ENCODE data around the gene PAFAH1B1. TPM values are rescaled to one million over a fixed set of nuclear protein-coding genes. Genes with fewer than 3 reads are reported as not detected.

PAFAH1B1 gene
- total RNA-seq, 5 donors from 2014 or later (not counting 1 experiment from before 2014, with no cell fraction given), result 113 to 133 (median 122) TPM

- H3K27ac ChIP-seq (ENCODE audit: low read length), result no peak overlapping the region
- Mint-ChIP-seq H3K27me3 (no peaks in the 10 kb centered on the region), H3K27ac (peak overlapping the region; percentile 39 to 80), H3K9me3 (no peaks in the 10 kb centered on the region), H3K4me1 (peaks cover 5 to 14% (median 13%) of the 10 kb centered on the region in 3 donors), H3K36me3 (peaks cover 14% of the 10 kb centered on the region), H3K4me3 (no peak overlapping the region)
- H3K36me3 ChIP-seq (ENCODE audit: control insufficient read depth in 2 of 2, extremely low read depth in 1 of 2, insufficient read depth in 1 of 2, low read length in 1 of 2), result peaks cover 6 to 36% of the 10 kb centered on the region in 2 donors
- DNase-seq, result peak in 1 of 35 experiments; percentile 14
- no peaks in the 10 kb centered on the region for H3K27me3 ChIP-seq (replicated peaks in 1 of 2; ENCODE audit: control insufficient read depth in 2 of 2, extremely low read depth in 1 of 2, insufficient read depth in 2 of 2, low read length in 1 of 2)
- no peak for ATAC-seq (replicated peaks in 1 of 4)
- H3K4me1 ChIP-seq (ENCODE audit: control insufficient read depth in 1 of 2, extremely low read depth in 1 of 2, insufficient read depth in 2 of 2, low read length in 2 of 2), result peaks cover 0 to 32% of the 10 kb centered on the region in 2 experiments
- H3K9me3 ChIP-seq, result no peaks in the 10 kb centered on the region
- ChIA-PET POLR2A (no interaction called here), CTCF (no interaction called here)
- WGBS (ENCODE audit: insufficient coverage), result 91% methylated on average over 4 of the region's 6 CpGs
- H3K4me3 ChIP-seq (ENCODE audit: control insufficient read depth in 1 of 2, extremely low read depth in 1 of 2, low read length in 1 of 2), result no peak overlapping the region
These were observed 93.6 kb downstream of the PAFAH1B1 start for GRCh38 chr17:2687074-2687418.

- CTCF ChIA-PET, result interaction anchor here in 1 of 2 donors (0.6 kb wide), 1 partner anchor 1737 kb away, joined by 3 read pairs; no protein-coding TSS in a partner anchor
- Mint-ChIP-seq H3K4me1 (peaks cover 5 to 14% (median 13%) of the 10 kb centered on the region in 3 donors), H3K9me3 (no peaks in the 10 kb centered on the region), H3K27me3 (no peaks in the 10 kb centered on the region), H3K36me3 (peaks cover 2% of the 10 kb centered on the region), H3K27ac (peak overlapping the region; percentile 75 to 82), H3K4me3 (peak overlapping the region in 1 of 3 donors; percentile 3)
- H3K27me3 ChIP-seq (replicated peaks in 1 of 2; ENCODE audit: control insufficient read depth in 2 of 2, extremely low read depth in 1 of 2, insufficient read depth in 2 of 2, low read length in 1 of 2), result no peaks in the 10 kb centered on the region
- no peaks in the 10 kb centered on the region for H3K9me3 ChIP-seq
- H3K36me3 ChIP-seq (ENCODE audit: control insufficient read depth in 2 of 2, extremely low read depth in 1 of 2, insufficient read depth in 1 of 2, low read length in 1 of 2), result peaks cover 6 to 27% of the 10 kb centered on the region in 2 donors
- DNase-seq (peak in 3 of 35 experiments; percentile 12 to 47 (median 26)), ATAC-seq (replicated peaks in 1 of 4) (peak in 1 of 4 experiments; percentile 18)
- H3K27ac ChIP-seq (ENCODE audit: low read length), result no peak overlapping the region
- H3K4me3 ChIP-seq (ENCODE audit: control insufficient read depth in 1 of 2, extremely low read depth in 1 of 2, low read length in 1 of 2), result peak overlapping the region in 1 of 2 donors; percentile 10
- H3K4me1 ChIP-seq (ENCODE audit: control insufficient read depth in 1 of 2, extremely low read depth in 1 of 2, insufficient read depth in 2 of 2, low read length in 2 of 2), result peaks cover 0 to 39% of the 10 kb centered on the region in 2 experiments
- POLR2A ChIA-PET, result no interaction called here
- WGBS (ENCODE audit: insufficient coverage), result 72% methylated on average over 17 of the region's 27 CpGs
These were observed 95.2 kb downstream of the PAFAH1B1 start for GRCh38 chr17:2688351-2689342.

- H3K36me3 Mint-ChIP-seq, result no peaks in the 10 kb centered on the region
- peak overlapping the region in 1 of 3 donors; percentile 3 for H3K4me3 Mint-ChIP-seq
- DNase-seq (peak in 21 of 35 experiments; percentile 12 to 65 (median 34)), ATAC-seq (replicated peaks in 1 of 4) (peak; percentile 17 to 62 (median 32))
- Histone ChIP-seq H3K9me3 (no peaks in the 10 kb centered on the region), H3K27ac (ENCODE audit: low read length) (no peak overlapping the region), H3K27me3 (replicated peaks in 1 of 2; ENCODE audit: control insufficient read depth in 2 of 2, extremely low read depth in 1 of 2, insufficient read depth in 2 of 2, low read length in 1 of 2) (no peaks in the 10 kb centered on the region), H3K4me3 (ENCODE audit: control insufficient read depth in 1 of 2, extremely low read depth in 1 of 2, low read length in 1 of 2) (peak overlapping the region in 1 of 2 donors; percentile 10), H3K36me3 (ENCODE audit: control insufficient read depth in 2 of 2, extremely low read depth in 1 of 2, insufficient read depth in 1 of 2, low read length in 1 of 2) (peaks cover 8 to 22% of the 10 kb centered on the region in 2 donors), H3K4me1 (ENCODE audit: control insufficient read depth in 1 of 2, extremely low read depth in 1 of 2, insufficient read depth in 2 of 2, low read length in 2 of 2) (peaks cover 0 to 46% of the 10 kb centered on the region in 2 experiments)
- H3K27ac Mint-ChIP-seq, result peak overlapping the region; percentile 23 to 82
- no peaks in the 10 kb centered on the region for H3K27me3 Mint-ChIP-seq
- H3K4me1 Mint-ChIP-seq, result peaks cover 5 to 14% (median 13%) of the 10 kb centered on the region in 3 donors
- ChIA-PET POLR2A (no interaction called here), CTCF (no interaction called here)
- 67% methylated on average over 34 of the region's 40 CpGs for WGBS (ENCODE audit: insufficient coverage)
- H3K9me3 Mint-ChIP-seq, result no peaks in the 10 kb centered on the region
These were observed 96.1 kb downstream of the PAFAH1B1 start for GRCh38 chr17:2689411-2690164.

- H3K9me3 Mint-ChIP-seq, result no peaks in the 10 kb centered on the region
- DNase-seq, result peak in 1 of 35 experiments; percentile 24
- H3K27ac Mint-ChIP-seq, result no peak overlapping the region
- Histone ChIP-seq H3K27me3 (replicated peaks in 1 of 2; ENCODE audit: control insufficient read depth in 2 of 2, extremely low read depth in 1 of 2, insufficient read depth in 2 of 2, low read length in 1 of 2) (no peaks in the 10 kb centered on the region), H3K9me3 (no peaks in the 10 kb centered on the region), H3K36me3 (ENCODE audit: control insufficient read depth in 2 of 2, extremely low read depth in 1 of 2, insufficient read depth in 1 of 2, low read length in 1 of 2) (peaks cover 14 to 30% of the 10 kb centered on the region in 2 donors), H3K27ac (ENCODE audit: low read length) (no peak overlapping the region), H3K4me1 (ENCODE audit: control insufficient read depth in 1 of 2, extremely low read depth in 1 of 2, insufficient read depth in 2 of 2, low read length in 2 of 2) (peaks cover 0 to 49% of the 10 kb centered on the region in 2 experiments), H3K4me3 (ENCODE audit: control insufficient read depth in 1 of 2, extremely low read depth in 1 of 2, low read length in 1 of 2) (no peak overlapping the region)
- no peaks in the 10 kb centered on the region for H3K27me3 Mint-ChIP-seq
- CTCF ChIA-PET, result no interaction called here
- peaks cover 5 to 14% (median 13%) of the 10 kb centered on the region in 3 donors for H3K4me1 Mint-ChIP-seq
- no peak overlapping the region for H3K4me3 Mint-ChIP-seq
- H3K36me3 Mint-ChIP-seq, result no peaks in the 10 kb centered on the region
- no peak for ATAC-seq (replicated peaks in 1 of 4)
- WGBS (ENCODE audit: insufficient coverage), result 95% methylated on average over 28 of the region's 55 CpGs
- POLR2A ChIA-PET, result no interaction called here
These were observed 97.0 kb downstream of the PAFAH1B1 start for GRCh38 chr17:2690165-2691068.

GRCh38 chr17:2691069-2691871 lies 97.8 kb downstream of the PAFAH1B1 start:
- DNase-seq, result peak in 1 of 35 experiments; percentile 23
- no peak overlapping the region for H3K27ac Mint-ChIP-seq
- POLR2A ChIA-PET, result no interaction called here

More at GRCh38 chr17:2691069-2691871, 97.8 kb downstream of the PAFAH1B1 start:
- no peaks in the 10 kb centered on the region for H3K9me3 ChIP-seq
- no peak overlapping the region for H3K27ac ChIP-seq (ENCODE audit: low read length)
- no peak overlapping the region for H3K4me3 ChIP-seq (ENCODE audit: control insufficient read depth in 1 of 2, extremely low read depth in 1 of 2, low read length in 1 of 2)
- 98% methylated on average over 34 of the region's 62 CpGs for WGBS (ENCODE audit: insufficient coverage)
- H3K27me3 ChIP-seq (replicated peaks in 1 of 2; ENCODE audit: control insufficient read depth in 2 of 2, extremely low read depth in 1 of 2, insufficient read depth in 2 of 2, low read length in 1 of 2), result no peaks in the 10 kb centered on the region
- Mint-ChIP-seq H3K4me3 (no peak overlapping the region), H3K9me3 (no peaks in the 10 kb centered on the region), H3K27me3 (no peaks in the 10 kb centered on the region), H3K4me1 (peaks cover 5 to 14% (median 13%) of the 10 kb centered on the region in 3 donors), H3K36me3 (no peaks in the 10 kb centered on the region)
- H3K4me1 ChIP-seq (ENCODE audit: control insufficient read depth in 1 of 2, extremely low read depth in 1 of 2, insufficient read depth in 2 of 2, low read length in 2 of 2), result peaks cover 0 to 49% of the 10 kb centered on the region in 2 experiments
- ATAC-seq (replicated peaks in 1 of 4), result no peak
- peaks cover 18 to 37% of the 10 kb centered on the region in 2 donors for H3K36me3 ChIP-seq (ENCODE audit: control insufficient read depth in 2 of 2, extremely low read depth in 1 of 2, insufficient read depth in 1 of 2, low read length in 1 of 2)
- CTCF ChIA-PET, result no interaction called here

Data from T-cell (primary cell).